ENCODE measurements around the gene PLCB1. TPM values are rescaled to one million over a fixed set of nuclear protein-coding genes. Genes with fewer than 3 reads are reported as not detected.
A peak's percentile ranks its signal among the peaks of the same experiment; 100 is the strongest.

The PLCB1 gene
- total RNA-seq, 1 experiment from 2014 or later: not detected

GRCh38 chr20:8788275-8788674 lies 656.2 kb downstream of the PLCB1 start:
- peaks cover 11% of the 10 kb centered on the region; the same call in 1 of the 2 replicates for H3K27me3 ChIP-seq (ENCODE audit: insufficient read depth, low read depth)
- no peaks in the 10 kb centered on the region for H3F3A ChIP-seq (ENCODE audit: insufficient read depth, low read depth)
- ChIA-PET POLR2A (ENCODE audit: unreplicated experiment) (no interaction called here), CTCF (no interaction called here)
- no peaks in the 10 kb centered on the region for H3K79me2 ChIP-seq (ENCODE audit: low read depth)
- no peaks in the 10 kb centered on the region for H3K36me3 ChIP-seq (ENCODE audit: low read depth)
- no peaks in the 10 kb centered on the region for H3K9me2 ChIP-seq (ENCODE audit: insufficient read depth)
- H4K20me1 ChIP-seq (ENCODE audit: insufficient read depth): no peaks in the 10 kb centered on the region
- no peak overlapping the region for H3K27ac ChIP-seq
- H3K4me3 ChIP-seq: no peak overlapping the region
- H2AFZ ChIP-seq: no peak overlapping the region
- no peaks in the 10 kb centered on the region for H3K4me1 ChIP-seq (replicated peaks; ENCODE audit: insufficient read depth)
- TF ChIP-seq EZH2 (IDR thresholded peaks at IDR 0.05; ENCODE audit: low read depth) (no peak), CTCF (conservative IDR thresholded peaks at IDR 0.05) (no peak)
- BruUV-seq (replicated peaks): no TSS peak
- DNase-seq: no peak
- no peak overlapping the region for H3K4me2 ChIP-seq
- intact Hi-C loops (cut with micrococcal nuclease; ENCODE audit: unreplicated experiment): no loop called here
- H3K9me3 ChIP-seq (ENCODE audit: insufficient read depth, low read depth): no peaks in the 10 kb centered on the region

- Histone ChIP-seq H2AFZ (no peak overlapping the region), H3K4me2 (no peak overlapping the region), H3K36me3 (ENCODE audit: low read depth) (no peaks in the 10 kb centered on the region), H3K27ac (no peak overlapping the region), H3K4me3 (no peak overlapping the region), H3K9me2 (ENCODE audit: insufficient read depth) (no peaks in the 10 kb centered on the region), H3F3A (ENCODE audit: insufficient read depth, low read depth) (no peaks in the 10 kb centered on the region), H3K9me3 (ENCODE audit: insufficient read depth, low read depth) (no peaks in the 10 kb centered on the region), H4K20me1 (ENCODE audit: insufficient read depth) (no peaks in the 10 kb centered on the region), H3K4me1 (replicated peaks; ENCODE audit: insufficient read depth) (no peaks in the 10 kb centered on the region), H3K27me3 (ENCODE audit: insufficient read depth, low read depth) (peaks cover 11% of the 10 kb centered on the region; the same call in 1 of the 2 replicates), H3K79me2 (ENCODE audit: low read depth) (no peaks in the 10 kb centered on the region)
- TF ChIP-seq CTCF (conservative IDR thresholded peaks at IDR 0.05) (no peak), EZH2 (IDR thresholded peaks at IDR 0.05; ENCODE audit: low read depth) (no peak)
- DNase-seq: no peak
- CTCF ChIA-PET: no interaction called here
- intact Hi-C loops (cut with micrococcal nuclease; ENCODE audit: unreplicated experiment): no loop called here
- POLR2A ChIA-PET (ENCODE audit: unreplicated experiment): no interaction called here
- BruUV-seq (replicated peaks): no TSS peak
These were observed 656.8 kb downstream of the PLCB1 start for GRCh38 chr20:8788831-8789230.

- TF ChIP-seq EZH2 (IDR thresholded peaks at IDR 0.05; ENCODE audit: low read depth) (no peak), CTCF (conservative IDR thresholded peaks at IDR 0.05) (peak; percentile 96)
- no peak overlapping the region for H3K27ac ChIP-seq
- no peak overlapping the region for H3K4me2 ChIP-seq
- no peaks in the 10 kb centered on the region for H3F3A ChIP-seq (ENCODE audit: insufficient read depth, low read depth)
- no peaks in the 10 kb centered on the region for H3K4me1 ChIP-seq (replicated peaks; ENCODE audit: insufficient read depth)
- H3K36me3 ChIP-seq (ENCODE audit: low read depth): no peaks in the 10 kb centered on the region
- BruUV-seq (replicated peaks): no TSS peak
- no peaks in the 10 kb centered on the region for H3K9me3 ChIP-seq (ENCODE audit: insufficient read depth, low read depth)
- H2AFZ ChIP-seq: no peak overlapping the region; the same call in 1 of the 2 replicates
- ChIA-PET POLR2A (ENCODE audit: unreplicated experiment) (no interaction called here), CTCF (interaction anchor here (1.1 to 1.5 kb wide), 2 partner anchors 63 to 603 kb away, joined by 3 to 8 read pairs; no protein-coding TSS in a partner anchor)
- no peak overlapping the region for H3K4me3 ChIP-seq
- intact Hi-C loops (cut with micrococcal nuclease; ENCODE audit: unreplicated experiment): loop anchor here (1.0 to 5.0 kb wide), 4 partner anchors 569 to 827 kb away; no protein-coding TSS in a partner anchor
- peaks cover 3% of the 10 kb centered on the region; the same call in 1 of the 2 replicates for H3K27me3 ChIP-seq (ENCODE audit: insufficient read depth, low read depth)
- DNase-seq: peak in 1 of 2 experiments; percentile 12
- H3K79me2 ChIP-seq (ENCODE audit: low read depth): no peaks in the 10 kb centered on the region
- no peaks in the 10 kb centered on the region for H3K9me2 ChIP-seq (ENCODE audit: insufficient read depth)
- H4K20me1 ChIP-seq (ENCODE audit: insufficient read depth): no peaks in the 10 kb centered on the region
These were observed 658.5 kb downstream of the PLCB1 start for GRCh38 chr20:8790442-8791074.

Measured in PC-9 (cell line).